IPS-11a (cell line): Measurements from ENCODE around the gene AP1G1.

ENCODE experiments used
- H3K4me3 ChIP-seq: one replicate; pipeline ENCODE4 v1.5.1; 2013; ENCODE audit warnings: low read depth, low read length, control low read depth

The AP1G1 gene

GRCh38 chr16:71758293-71758760 is 50.3 kb downstream of the AP1G1 start:
- H3K4me3 ChIP-seq: no peak overlapping the region

- no peak overlapping the region for H3K4me3 ChIP-seq
Observed at GRCh38 chr16:71754652-71755051, 54.0 kb downstream of the AP1G1 start.

- no peak overlapping the region for H3K4me3 ChIP-seq
Observed at GRCh38 chr16:71754108-71754507, 54.5 kb downstream of the AP1G1 start.

- H3K4me3 ChIP-seq: no peak overlapping the region
Observed at GRCh38 chr16:71748226-71748625, 60.4 kb downstream of the AP1G1 start.

- no peak overlapping the region for H3K4me3 ChIP-seq
Observed at GRCh38 chr16:71746442-71747046, 62.1 kb downstream of the AP1G1 start.

- no peak overlapping the region for H3K4me3 ChIP-seq
Observed at GRCh38 chr16:71738855-71739254, 69.8 kb downstream of the AP1G1 start.

- no peak overlapping the region for H3K4me3 ChIP-seq
Observed at GRCh38 chr16:71737501-71737900, 71.1 kb downstream of the AP1G1 start.

- no peak overlapping the region for H3K4me3 ChIP-seq
Observed at GRCh38 chr16:71734511-71734910, 74.1 kb downstream of the AP1G1 start.

GRCh38 chr16:71732587-71732986 is 76.0 kb downstream of the AP1G1 start:
- no peak overlapping the region for H3K4me3 ChIP-seq

- H3K4me3 ChIP-seq: no peak overlapping the region
Observed at GRCh38 chr16:71727551-71728324, 80.9 kb downstream of the AP1G1 start.

GRCh38 chr16:71726476-71727315 is 81.9 kb downstream of the AP1G1 start:
- no peak overlapping the region for H3K4me3 ChIP-seq

GRCh38 chr16:71724320-71724751 is 84.3 kb downstream of the AP1G1 start, which contains the start of gene PHLPP2:
Gene PHLPP2, minus strand, starts transcription at chr16:71724701. Its CDS starts 9,906 bp downstream, at chr16:71714795.
- peak within 1 kb of the TSS; percentile 75 for H3K4me3 ChIP-seq

GRCh38 chr16:71723537-71724319 is 84.9 kb downstream of the AP1G1 start:
- H3K4me3 ChIP-seq: peak overlapping the region; percentile 75

- peak overlapping the region; percentile 75 for H3K4me3 ChIP-seq
Observed at GRCh38 chr16:71722801-71723536, 85.7 kb downstream of the AP1G1 start.

GRCh38 chr16:71721066-71721740 is 87.4 kb downstream of the AP1G1 start:
- no peak overlapping the region for H3K4me3 ChIP-seq

- H3K4me3 ChIP-seq: no peak overlapping the region
Observed at GRCh38 chr16:71712501-71712900, 96.1 kb downstream of the AP1G1 start.

GRCh38 chr16:71711789-71712188 is 96.8 kb downstream of the AP1G1 start:
- H3K4me3 ChIP-seq: no peak overlapping the region

- H3K4me3 ChIP-seq: no peak overlapping the region
Observed at GRCh38 chr16:71709229-71709781, 99.3 kb downstream of the AP1G1 start.

- H3K4me3 ChIP-seq: no peak overlapping the region
Observed at GRCh38 chr16:71708696-71709095, 99.9 kb downstream of the AP1G1 start.
